H1 (cell line): ENCODE results near the gene GTF2F2. TPM values are rescaled to one million over a fixed set of nuclear protein-coding genes. Genes with fewer than 3 reads are reported as not detected.

Experiments
- CTCF ChIA-PET: fragments of 300-600 bp; sonication (Branson Sonifier 250); formaldehyde crosslinking; loops from one replicate; lab custom pipeline; 2021; ENCODE audit not compliant: partially characterized antibody; lab: Charles Lee
- POLR2A ChIA-PET: fragments of 300-600 bp; sonication (Branson Sonifier 250); formaldehyde crosslinking; loops from one replicate; lab custom pipeline; 2021; ENCODE audit warnings: inconsistent platforms; ENCODE audit not compliant: partially characterized antibody; lab: Charles Lee
- DNase-seq, 2 experiments: peaks; one replicate each; pipeline versions ENCODE4 v3.0.0 to v3.0.0-alpha.2; 2010 to 2022; ENCODE audit warnings: low spot score in 2 of 2, low read depth in 1 of 2, mixed read lengths in 1 of 2
- FAIRE-seq: peaks from 2 replicates; lab custom pipeline; 2011; peaks lifted over from hg19 to GRCh38; lab: Jason Lieb, UNC
- H2AFZ ChIP-seq: 2 replicates; pipeline ENCODE4 v1.8.1; 2012; ENCODE audit warnings: low read length, inconsistent platforms
- H2AK5ac ChIP-seq: 2 replicates; pipeline ENCODE4 v1.6.1; 2013; ENCODE audit warnings: low read depth, low read length
- H2BK120ac ChIP-seq: replicated peaks from 2 replicates; pipeline ENCODE3; 2013; ENCODE audit warnings: low read depth, low read length, inconsistent platforms
- H2BK12ac ChIP-seq: 2 replicates; pipeline ENCODE4 v1.6.1; 2013; ENCODE audit warnings: low read depth, low read length
- H2BK15ac ChIP-seq: 2 replicates; pipeline ENCODE4 v1.6.1; 2013; ENCODE audit warnings: low read length
- H2BK20ac ChIP-seq: 2 replicates; pipeline ENCODE4 v1.6.1; 2013; ENCODE audit warnings: low read length
- H2BK5ac ChIP-seq: 2 replicates; pipeline ENCODE4 v1.6.1; 2013; ENCODE audit warnings: low read depth, low read length
- H3K14ac ChIP-seq: 2 replicates; pipeline ENCODE4 v1.6.1; 2013; ENCODE audit warnings: inconsistent platforms; ENCODE audit not compliant: insufficient read length
- H3K18ac ChIP-seq: 2 replicates; pipeline ENCODE4 v1.6.1; 2013; ENCODE audit warnings: low read length; ENCODE audit errors: extremely low read depth
- H3K23ac ChIP-seq: 2 replicates; pipeline ENCODE4 v1.6.1; 2013; ENCODE audit warnings: inconsistent platforms; ENCODE audit not compliant: insufficient read length
- H3K23me2 ChIP-seq: 2 replicates; pipeline ENCODE4 v1.6.1; 2013; ENCODE audit warnings: low read depth, low read length
- H3K27ac ChIP-seq: 2 replicates; pipeline ENCODE4 v1.6.1; 2011; ENCODE audit warnings: low read depth, low read length, inconsistent platforms
- H3K27me3 ChIP-seq, 4 experiments: replicated peaks in 1 of 4; 1 replicate in 1 of 4; 2 replicates in 3 of 4; pipeline versions ENCODE4 v1.6.1 to v1.8.1; 2011 to 2013; ENCODE audit warnings: low read length in 3 of 4, mild to moderate bottlenecking in 3 of 4, inconsistent platforms in 2 of 4, mixed read lengths in 2 of 4, moderate library complexity in 1 of 4; ENCODE audit not compliant: control insufficient read depth in 3 of 4, insufficient read depth in 3 of 4; ENCODE audit errors: extremely low read depth in 1 of 4
- H3K36me3 ChIP-seq, 4 experiments: 2 replicates each; pipeline versions ENCODE4 v1.6.1 to v1.8.1; 2011 to 2013; ENCODE audit warnings: mild to moderate bottlenecking in 4 of 4, low read length in 3 of 4, moderate library complexity in 2 of 4, control low read depth in 1 of 4, inconsistent platforms in 1 of 4; ENCODE audit not compliant: insufficient read depth in 4 of 4, control insufficient read depth in 2 of 4
- H3K4ac ChIP-seq: replicated peaks from 2 replicates; pipeline ENCODE3; 2013; ENCODE audit warnings: low read length, low read depth, mixed read lengths, inconsistent platforms; ENCODE audit not compliant: insufficient read length
- H3K4me1 ChIP-seq, 4 experiments: replicated peaks in 1 of 4; 1 replicate in 1 of 4; 2 replicates in 3 of 4; pipeline versions ENCODE4 v1.6.1 to v1.8.1; 2011 to 2013; ENCODE audit warnings: low read length in 3 of 4, inconsistent platforms in 2 of 4, mixed read lengths in 1 of 4; ENCODE audit not compliant: insufficient read depth in 4 of 4, control insufficient read depth in 3 of 4
- H3K4me2 ChIP-seq, 2 experiments: 2 replicates each; pipeline versions ENCODE4 v1.6.1 to v1.8.1; 2011 to 2013; ENCODE audit warnings: low read depth in 2 of 2, low read length in 2 of 2, control low read depth in 1 of 2, inconsistent platforms in 1 of 2, mild to moderate bottlenecking in 1 of 2; ENCODE audit not compliant: insufficient read depth in 1 of 2
- H3K4me3 ChIP-seq, 4 experiments: fragments of 200-600, 300-600 bp in 1 of 4; sonication (generic), shearing (Covaris generic), sonication (Bioruptor Twin) in 1 of 4; 2 replicates each; pipeline versions ENCODE4 v1.5.1 to v1.8.1; 2011 to 2016; ENCODE audit warnings: low read length in 4 of 4, low read depth in 3 of 4, control low read depth in 2 of 4, inconsistent platforms in 2 of 4, mild to moderate bottlenecking in 2 of 4, mixed read lengths in 1 of 4, moderate library complexity in 1 of 4; ENCODE audit not compliant: insufficient read depth in 2 of 4; ENCODE audit errors: extremely low read depth in 1 of 4
- H3K56ac ChIP-seq: replicated peaks from 2 replicates; pipeline ENCODE3; 2013; ENCODE audit warnings: low read depth, mild to moderate bottlenecking, mixed read lengths, low read length, inconsistent platforms; ENCODE audit not compliant: insufficient read length
- H3K79me1 ChIP-seq: 2 replicates; pipeline ENCODE4 v1.6.1; 2013; ENCODE audit warnings: low read depth, low read length, control low read depth
- H3K79me2 ChIP-seq, 2 experiments: 2 replicates each; pipeline versions ENCODE4 v1.6.1 to v1.8.1; 2012 to 2013; ENCODE audit warnings: low read length in 2 of 2, mild to moderate bottlenecking in 2 of 2, inconsistent platforms in 1 of 2; ENCODE audit not compliant: insufficient read depth in 2 of 2, control insufficient read depth in 1 of 2
- H3K9ac ChIP-seq, 4 experiments: replicated peaks in 1 of 4; 1 replicate in 1 of 4; 2 replicates in 3 of 4; pipeline versions ENCODE4 v1.6.1 to v1.8.1; 2011 to 2013; ENCODE audit warnings: low read depth in 3 of 4, low read length in 3 of 4, control low read depth in 2 of 4, mild to moderate bottlenecking in 2 of 4, moderate library complexity in 2 of 4, inconsistent platforms in 1 of 4; ENCODE audit errors: extremely low read depth in 1 of 4
- H3K9me3 ChIP-seq, 2 experiments: 2 replicates each; pipeline versions ENCODE4 v1.6.1 to v1.8.1; 2012 to 2013; ENCODE audit warnings: mild to moderate bottlenecking in 2 of 2, moderate library complexity in 2 of 2, control low read depth in 1 of 2, inconsistent platforms in 1 of 2, low read depth in 1 of 2, low read length in 1 of 2, mixed read lengths in 1 of 2; ENCODE audit not compliant: insufficient read depth in 2 of 2
- H4K20me1 ChIP-seq, 2 experiments: replicated peaks in 1 of 2; 2 replicates each; pipeline versions ENCODE3 to v1.8.1; 2011 to 2013; ENCODE audit warnings: inconsistent platforms in 2 of 2, low read length in 2 of 2, mild to moderate bottlenecking in 1 of 2; ENCODE audit not compliant: insufficient read depth in 2 of 2, control insufficient read depth in 1 of 2
- H4K5ac ChIP-seq: 2 replicates; pipeline ENCODE4 v1.6.1; 2013; ENCODE audit warnings: low read length, low read depth, mixed read lengths, inconsistent platforms; ENCODE audit not compliant: insufficient read length
- H4K8ac ChIP-seq: 2 replicates; pipeline ENCODE4 v1.8.0; 2013; ENCODE audit warnings: mild to moderate bottlenecking, moderate library complexity, low read length, inconsistent platforms; ENCODE audit not compliant: insufficient read depth; ENCODE audit errors: extremely low read depth
- H4K91ac ChIP-seq: replicated peaks from 2 replicates; pipeline ENCODE3; 2013; ENCODE audit warnings: low read length, mixed read lengths, inconsistent platforms; ENCODE audit not compliant: insufficient read length
- KDM1A ChIP-seq: fragments of 200-600, 300-600 bp; sonication (generic); IDR thresholded peaks from 2 replicates; pipeline ENCODE4 v1.7.1; 2016; ENCODE audit warnings: mild to moderate bottlenecking, low read length, borderline replicate concordance
- POLR2AphosphoS5 ChIP-seq: IDR thresholded peaks from 2 replicates; pipeline ENCODE4 v1.6.1; 2011; ENCODE audit warnings: low read depth, low read length
- SP1 ChIP-seq: IDR thresholded peaks from 2 replicates; pipeline ENCODE4 v1.6.1; 2011; ENCODE audit warnings: low read depth, low read length
- TAF7 ChIP-seq: optimal IDR thresholded peaks from 2 replicates; pipeline ENCODE3; 2011; ENCODE audit warnings: low read depth, mild to moderate bottlenecking, inconsistent platforms, low read length, moderate library complexity, borderline replicate concordance
- WGBS, 2 experiments: shearing (Covaris generic) in 1 of 2; methylation state at CpG; one replicate each; pipeline versions ENCODE4 v1.1.6 to v1.1.7; 2013 to 2015; ENCODE audit warnings: low lambda C conversion rate in 2 of 2, mixed read lengths in 2 of 2, inconsistent platforms in 1 of 2, low coverage in 1 of 2, missing lambda C conversion rate in 1 of 2; ENCODE audit not compliant: insufficient replicate concordance in 2 of 2, insufficient coverage in 1 of 2, insufficient read length in 1 of 2; ENCODE audit errors: extremely low coverage in 1 of 2, missing lambda C conversion rate in 1 of 2; 5-methylcytosine and 5-hydroxymethylcytosine counted together
- polyA plus RNA-seq, 7 experiments: library from polyadenylated mRNA; depleted of rRNA in 3 of 7; stranded (reverse) in 5 of 7; unstranded in 2 of 7; fragments of >200 nt in 5 of 7; fragments of 200-250 nt in 2 of 7; gene quantifications; 1 replicate in 5 of 7; 2 replicates in 1 of 7; 4 replicates in 1 of 7; pipeline versions ENCODE4 v1.2.1 to v1.2.3, GENCODE V29; 2011 to 2013; ENCODE audit warnings: missing spikeins in 2 of 7, mixed read lengths in 2 of 7
- total RNA-seq: library from RNA; stranded (reverse); fragmentation: NEBNext Ultra II Directional; extraction: Animal tissue kit (Norgen Biotek cat#: 25700); gene quantifications from 2 replicates; pipeline ENCODE4 v1.2.1, GENCODE V29; 2021
- TF ChIP-seq, protein P1 (sequence below): IDR thresholded peaks from 2 replicates; pipeline ENCODE4 v1.6.1; 2012; ENCODE audit warnings: low read length, inconsistent platforms

Gene GTF2F2
- total and polyA plus RNA-seq, 2 of the 8 experiments (the other 6 are each of a cell fraction or from before 2014, with no cell fraction given), result 10.8 to 31.1 TPM

DNA sequence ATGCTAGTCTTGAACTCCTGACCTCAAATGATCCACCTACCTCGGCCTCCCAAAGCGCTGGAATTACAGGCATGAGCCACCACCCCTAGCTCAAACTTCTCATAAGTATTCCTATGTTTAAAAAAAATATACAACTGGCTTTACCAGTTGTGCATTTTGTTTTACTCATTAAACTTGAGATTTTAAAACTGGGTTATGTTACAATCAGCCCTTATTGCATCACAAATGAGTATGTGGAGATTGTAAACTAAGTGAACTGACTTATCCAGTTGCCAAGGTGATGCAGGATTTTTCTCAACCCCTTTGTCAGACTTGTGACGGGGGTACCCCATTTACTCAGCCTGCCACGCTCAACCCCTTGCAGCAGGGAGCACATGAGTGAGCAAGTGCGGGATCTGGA, 14.4 kb upstream of the GTF2F2 start:
- Histone ChIP-seq H3K27ac (no peak overlapping the region), H2AK5ac (no peak overlapping the region), H4K20me1 (no peaks in the 10 kb centered on the region), H4K91ac (no peak overlapping the region), H3K27me3 (no peaks in the 10 kb centered on the region), H2BK12ac (0 out of 2 replicates have a peak overlapping the region, but pooled peaks have one; percentile 19), H2AFZ (peak overlapping the region; percentile 72; the same call in 1 of the 2 replicates), H3K9ac (no peak overlapping the region), H3K56ac (no peak overlapping the region), H3K4me1 (peaks cover 3 to 24% (median 13%) of the 10 kb centered on the region in 4 experiments; a peak in 5 of 7 replicates), H3K23ac (no peak overlapping the region), H2BK5ac (peak overlapping the region; percentile 50; the same call in 1 of the 2 replicates), H3K4ac (no peak overlapping the region), H3K23me2 (no peaks in the 10 kb centered on the region), H4K5ac (no peak overlapping the region), H3K14ac (no peak overlapping the region), H3K9me3 (no peaks in the 10 kb centered on the region), H3K79me2 (no peaks in the 10 kb centered on the region), H2BK120ac (no peak overlapping the region), H3K36me3 (no peaks in the 10 kb centered on the region), H3K79me1 (no peaks in the 10 kb centered on the region), H2BK20ac (no peak overlapping the region), H2BK15ac (no peak overlapping the region), H4K8ac (no peak overlapping the region), H3K4me2 (no peak overlapping the region), H3K4me3 (no peak overlapping the region), H3K18ac (no peak overlapping the region)
- TF ChIP-seq KDM1A (no peak), POLR2AphosphoS5 (no peak), SP1 (no peak), TAF7 (no peak)
- TF ChIP-seq, protein P1, sequence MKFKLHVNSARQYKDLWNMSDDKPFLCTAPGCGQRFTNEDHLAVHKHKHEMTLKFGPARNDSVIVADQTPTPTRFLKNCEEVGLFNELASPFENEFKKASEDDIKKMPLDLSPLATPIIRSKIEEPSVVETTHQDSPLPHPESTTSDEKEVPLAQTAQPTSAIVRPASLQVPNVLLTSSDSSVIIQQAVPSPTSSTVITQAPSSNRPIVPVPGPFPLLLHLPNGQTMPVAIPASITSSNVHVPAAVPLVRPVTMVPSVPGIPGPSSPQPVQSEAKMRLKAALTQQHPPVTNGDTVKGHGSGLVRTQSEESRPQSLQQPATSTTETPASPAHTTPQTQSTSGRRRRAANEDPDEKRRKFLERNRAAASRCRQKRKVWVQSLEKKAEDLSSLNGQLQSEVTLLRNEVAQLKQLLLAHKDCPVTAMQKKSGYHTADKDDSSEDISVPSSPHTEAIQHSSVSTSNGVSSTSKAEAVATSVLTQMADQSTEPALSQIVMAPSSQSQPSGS, result no peak
- POLR2A ChIA-PET, result interaction anchor here (1.4 kb wide), 1 partner anchor 59 kb away, joined by 3 read pairs; no protein-coding TSS in a partner anchor
- DNase-seq (no peak), FAIRE-seq (no peak)
- CTCF ChIA-PET, result interaction anchor here (0.6 to 1.0 kb wide), 3 partner anchors 59 to 95 kb away, joined by 3 to 4 read pairs (median 3); no protein-coding TSS in a partner anchor
- 89% methylated on average over 5 of the region's 5 CpGs; no CpG with 5 or more reads in 1 of the 2 experiments for WGBS, 2 experiments
